ENCODE results near the gene GSTK1. TPM values are rescaled to one million over a fixed set of nuclear protein-coding genes. Genes with fewer than 3 reads are reported as not detected.

GSTK1 gene
- total and polyA plus RNA-seq, 9 of the 15 experiments (the other 6 are each of a cell fraction or from before 2014, with no cell fraction given) = 155 to 441 (median 233) TPM

DNA sequence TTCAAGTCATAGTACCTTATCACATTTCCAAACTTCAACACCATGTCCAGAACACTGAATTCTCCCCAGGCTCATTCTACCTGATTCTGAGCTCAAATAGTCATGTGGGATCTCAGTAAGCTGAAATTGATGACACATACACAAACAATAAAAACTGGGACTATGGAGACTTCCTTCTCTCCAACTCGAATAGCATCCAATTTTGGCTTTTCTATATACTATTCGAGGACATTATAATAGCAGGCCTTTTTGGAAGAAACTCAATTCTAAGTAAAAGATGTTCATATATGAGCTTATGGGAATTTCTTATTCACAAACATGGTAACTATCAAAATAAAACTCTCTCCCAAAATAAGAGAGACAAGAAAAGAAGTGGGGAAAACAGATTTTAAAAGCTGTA is 42.0 kb upstream of the GSTK1 start:
- DNase-seq (ENCODE audit: extremely low read depth in 1 of 4, low spot score in 3 of 4) (no peak), FAIRE-seq (no peak), ATAC-seq (no peak)
- Histone ChIP-seq H3K9me3 (replicated peaks; ENCODE audit: control insufficient read depth, insufficient read depth, low read depth, low read length) (no peaks in the 10 kb centered on the region), H3K4me2 (ENCODE audit: insufficient read depth, low read length) (no peak overlapping the region), H3K36me3 (ENCODE audit: control insufficient read depth, insufficient read depth, low read length) (no peaks in the 10 kb centered on the region), H2AFZ (ENCODE audit: low read depth, low read length) (no peak overlapping the region), H3K9me1 (ENCODE audit: control insufficient read depth, insufficient read depth, low read length) (no peaks in the 10 kb centered on the region), H3K4me1 (replicated peaks in 1 of 2; ENCODE audit: control insufficient read depth in 2 of 2, insufficient read depth in 2 of 2, low read length in 2 of 2) (no peaks in the 10 kb centered on the region), H3K9ac (ENCODE audit: insufficient read depth in 1 of 2, low read depth in 2 of 2, low read length in 2 of 2) (no peak overlapping the region), H3K27ac (ENCODE audit: extremely low read depth, low read depth, low read length) (no peak overlapping the region), H3K79me2 (ENCODE audit: control insufficient read depth, insufficient read depth, low read length) (no peaks in the 10 kb centered on the region), H4K20me1 (replicated peaks; ENCODE audit: control insufficient read depth, insufficient read depth, low read length) (no peaks in the 10 kb centered on the region), H3K4me3 (no peak overlapping the region), H3K27me3 (ENCODE audit: control insufficient read depth in 2 of 2, insufficient read depth in 2 of 2, low read length in 2 of 2) (peaks cover 24 to 36% of the 10 kb centered on the region in 2 experiments; a peak in 4 of 5 replicates)
- TF ChIP-seq, protein P1, sequence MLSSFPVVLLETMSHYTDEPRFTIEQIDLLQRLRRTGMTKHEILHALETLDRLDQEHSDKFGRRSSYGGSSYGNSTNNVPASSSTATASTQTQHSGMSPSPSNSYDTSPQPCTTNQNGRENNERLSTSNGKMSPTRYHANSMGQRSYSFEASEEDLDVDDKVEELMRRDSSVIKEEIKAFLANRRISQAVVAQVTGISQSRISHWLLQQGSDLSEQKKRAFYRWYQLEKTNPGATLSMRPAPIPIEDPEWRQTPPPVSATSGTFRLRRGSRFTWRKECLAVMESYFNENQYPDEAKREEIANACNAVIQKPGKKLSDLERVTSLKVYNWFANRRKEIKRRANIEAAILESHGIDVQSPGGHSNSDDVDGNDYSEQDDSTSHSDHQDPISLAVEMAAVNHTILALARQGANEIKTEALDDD (IDR thresholded peaks at IDR 0.05) = no peak
- no peak for TF ChIP-seq RBM14 (IDR thresholded peaks at IDR 0.05; ENCODE audit: borderline replicate concordance, insufficient read depth, low read depth, low read length)
- no peak for TF ChIP-seq IRF2 (CRISPR knock-in tag; IDR thresholded peaks at IDR 0.05)
- CTCF ChIA-PET (ENCODE audit: low intra/inter-chr PET ratio) = interaction anchor here (0.6 to 1.1 kb wide), 2 partner anchors 94 to 212 kb away, joined by 3 read pairs; partner anchors contain the start of gene CLCN1
- in situ Hi-C loops (cut with MboI) = loop anchor here (5.0 to 10.0 kb wide), 2 partner anchors 364 to 596 kb away; partner anchors contain the start of gene EPHB6
- WGBS (ENCODE audit: insufficient coverage, low coverage, missing lambda C conversion rate) = 0% methylated on average over 2 of the region's 2 CpGs
- POLR2A ChIA-PET = no interaction called here
- no TSS peak for BruUV-seq (replicated peaks)
- intact Hi-C loops (cut with micrococcal nuclease) = no loop called here

DNA sequence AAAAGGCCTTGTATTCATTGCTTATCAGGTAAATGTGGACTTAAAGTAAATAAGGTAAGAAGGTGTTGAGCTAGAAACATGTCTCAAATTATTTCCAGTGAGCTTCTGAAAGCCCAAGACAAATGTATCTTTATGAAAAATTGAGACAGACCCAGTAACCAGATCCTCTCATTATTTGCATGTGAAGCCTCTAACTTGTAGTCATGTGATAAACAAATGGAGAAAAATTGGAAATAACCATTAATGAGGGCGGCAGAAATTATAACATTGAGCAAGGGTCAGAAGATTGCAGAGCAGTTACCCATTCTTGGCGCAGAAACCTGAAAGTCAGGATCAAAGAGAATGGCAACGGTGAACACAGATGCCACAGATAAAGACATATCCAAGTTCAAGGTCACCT is 41.5 kb upstream of the GSTK1 start, which contains the start of gene TAS2R40:
TSS of gene TAS2R40 (plus strand) at position 301 of the 400 bp plus-strand sequence. CDS start at position 343, 42 bp downstream.
- 2% methylated on average over 3 of the region's 3 CpGs for WGBS (ENCODE audit: insufficient coverage, low coverage, missing lambda C conversion rate)
- Histone ChIP-seq H3K27me3 (ENCODE audit: control insufficient read depth in 2 of 2, insufficient read depth in 2 of 2, low read length in 2 of 2) (peaks cover 23 to 38% of the 10 kb centered on the region in 2 experiments; a peak in 4 of 5 replicates), H3K9me3 (replicated peaks; ENCODE audit: control insufficient read depth, insufficient read depth, low read depth, low read length) (no peaks in the 10 kb centered on the region), H3K36me3 (ENCODE audit: control insufficient read depth, insufficient read depth, low read length) (no peaks in the 10 kb centered on the region), H3K9ac (ENCODE audit: insufficient read depth in 1 of 2, low read depth in 2 of 2, low read length in 2 of 2) (no peak within 1 kb of the TSS), H3K9me1 (ENCODE audit: control insufficient read depth, insufficient read depth, low read length) (no peaks in the 10 kb centered on the region), H3K4me3 (no peak within 1 kb of the TSS), H3K4me1 (replicated peaks in 1 of 2; ENCODE audit: control insufficient read depth in 2 of 2, insufficient read depth in 2 of 2, low read length in 2 of 2) (no peaks in the 10 kb centered on the region), H3K79me2 (ENCODE audit: control insufficient read depth, insufficient read depth, low read length) (no peaks in the 10 kb centered on the region), H3K27ac (ENCODE audit: extremely low read depth, low read depth, low read length) (no peak within 1 kb of the TSS), H2AFZ (ENCODE audit: low read depth, low read length) (no peak within 1 kb of the TSS), H3K4me2 (ENCODE audit: insufficient read depth, low read length) (no peak within 1 kb of the TSS), H4K20me1 (replicated peaks; ENCODE audit: control insufficient read depth, insufficient read depth, low read length) (no peaks in the 10 kb centered on the region)
- FAIRE-seq (no peak), ATAC-seq (no peak), DNase-seq (ENCODE audit: extremely low read depth in 1 of 4, low spot score in 3 of 4) (no peak)
- in situ Hi-C loops (cut with MboI) (loop anchor here (5.0 to 10.0 kb wide), 2 partner anchors 364 to 597 kb away; partner anchors contain the start of gene EPHB6), intact Hi-C loops (cut with micrococcal nuclease) (no loop called here)
- ChIA-PET CTCF (ENCODE audit: low intra/inter-chr PET ratio) (interaction anchor here (0.6 to 1.1 kb wide), 2 partner anchors 94 to 213 kb away, joined by 3 read pairs; partner anchors contain the start of gene CLCN1), POLR2A (no interaction called here)
- BruUV-seq (replicated peaks) = no TSS peak
- TF ChIP-seq, protein P2, sequence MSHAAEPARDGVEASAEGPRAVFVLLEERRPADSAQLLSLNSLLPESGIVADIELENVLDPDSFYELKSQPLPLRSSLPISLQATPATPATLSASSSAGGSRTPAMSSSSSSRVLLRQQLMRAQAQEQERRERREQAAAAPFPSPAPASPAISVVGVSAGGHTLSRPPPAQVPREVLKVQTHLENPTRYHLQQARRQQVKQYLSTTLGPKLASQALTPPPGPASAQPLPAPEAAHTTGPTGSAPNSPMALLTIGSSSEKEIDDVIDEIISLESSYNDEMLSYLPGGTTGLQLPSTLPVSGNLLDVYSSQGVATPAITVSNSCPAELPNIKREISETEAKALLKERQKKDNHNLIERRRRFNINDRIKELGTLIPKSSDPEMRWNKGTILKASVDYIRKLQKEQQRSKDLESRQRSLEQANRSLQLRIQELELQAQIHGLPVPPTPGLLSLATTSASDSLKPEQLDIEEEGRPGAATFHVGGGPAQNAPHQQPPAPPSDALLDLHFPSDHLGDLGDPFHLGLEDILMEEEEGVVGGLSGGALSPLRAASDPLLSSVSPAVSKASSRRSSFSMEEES (CRISPR knock-in tag; IDR thresholded peaks at IDR 0.05) = peak; percentile 35; the same call in 1 of the 2 replicates
- no peak for TF ChIP-seq HMGN3 (IDR thresholded peaks at IDR 0.05; ENCODE audit: borderline replicate concordance, extremely low read depth, insufficient read length, low read depth, low read length)

Data from K562 (cell line).